ENCODE measurements around the gene ZNF750.

DNA sequence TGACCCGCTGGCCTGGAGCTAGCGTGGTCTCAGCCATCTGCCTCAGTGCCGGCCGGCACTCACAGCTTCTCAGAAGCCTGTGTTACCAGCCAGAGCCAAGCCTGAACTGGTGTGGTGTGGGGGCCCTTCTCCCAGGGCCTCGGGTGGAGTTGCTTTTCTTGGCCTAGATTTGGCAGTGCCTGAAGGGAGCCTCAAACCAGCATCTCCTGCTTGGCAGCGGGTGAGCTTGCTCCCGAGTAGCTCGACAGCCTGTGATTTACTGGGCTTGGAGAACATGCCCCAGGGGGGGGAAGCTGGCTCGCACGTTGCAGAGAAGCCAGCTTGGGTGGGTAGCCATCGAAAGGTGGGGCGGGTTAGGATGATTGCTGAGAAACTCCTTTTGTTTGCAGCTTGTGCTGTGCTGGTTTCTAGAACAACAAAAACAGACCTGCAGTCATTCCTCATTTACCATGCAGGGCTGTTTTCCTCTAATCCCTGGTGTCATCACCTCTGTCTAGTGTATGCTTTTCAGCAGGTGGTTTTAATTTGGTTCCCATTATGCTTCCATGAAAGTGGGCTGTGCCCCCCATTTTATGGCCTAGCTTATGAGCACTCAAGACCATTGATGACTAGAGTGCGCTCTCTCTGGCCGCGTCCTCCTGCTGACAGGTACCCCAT lies 45.7 kb downstream of the ZNF750 start:
- TF ChIP-seq, protein P1, sequence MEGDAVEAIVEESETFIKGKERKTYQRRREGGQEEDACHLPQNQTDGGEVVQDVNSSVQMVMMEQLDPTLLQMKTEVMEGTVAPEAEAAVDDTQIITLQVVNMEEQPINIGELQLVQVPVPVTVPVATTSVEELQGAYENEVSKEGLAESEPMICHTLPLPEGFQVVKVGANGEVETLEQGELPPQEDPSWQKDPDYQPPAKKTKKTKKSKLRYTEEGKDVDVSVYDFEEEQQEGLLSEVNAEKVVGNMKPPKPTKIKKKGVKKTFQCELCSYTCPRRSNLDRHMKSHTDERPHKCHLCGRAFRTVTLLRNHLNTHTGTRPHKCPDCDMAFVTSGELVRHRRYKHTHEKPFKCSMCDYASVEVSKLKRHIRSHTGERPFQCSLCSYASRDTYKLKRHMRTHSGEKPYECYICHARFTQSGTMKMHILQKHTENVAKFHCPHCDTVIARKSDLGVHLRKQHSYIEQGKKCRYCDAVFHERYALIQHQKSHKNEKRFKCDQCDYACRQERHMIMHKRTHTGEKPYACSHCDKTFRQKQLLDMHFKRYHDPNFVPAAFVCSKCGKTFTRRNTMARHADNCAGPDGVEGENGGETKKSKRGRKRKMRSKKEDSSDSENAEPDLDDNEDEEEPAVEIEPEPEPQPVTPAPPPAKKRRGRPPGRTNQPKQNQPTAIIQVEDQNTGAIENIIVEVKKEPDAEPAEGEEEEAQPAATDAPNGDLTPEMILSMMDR (IDR thresholded peaks at IDR 0.05) = no peak
- no peak for TF ChIP-seq POLR2A (IDR thresholded peaks at IDR 0.05)

Measured in lower leg skin (tissue), 3 donors.